Measurements from ENCODE around the gene HUS1B.

HUS1B gene

GRCh38 chr6:620166-620565 is 36.7 kb downstream of the HUS1B start:
- no peak for DNase-seq

- DNase-seq = no peak
These were observed 39.3 kb downstream of the HUS1B start for GRCh38 chr6:617456-618100.

DNA sequence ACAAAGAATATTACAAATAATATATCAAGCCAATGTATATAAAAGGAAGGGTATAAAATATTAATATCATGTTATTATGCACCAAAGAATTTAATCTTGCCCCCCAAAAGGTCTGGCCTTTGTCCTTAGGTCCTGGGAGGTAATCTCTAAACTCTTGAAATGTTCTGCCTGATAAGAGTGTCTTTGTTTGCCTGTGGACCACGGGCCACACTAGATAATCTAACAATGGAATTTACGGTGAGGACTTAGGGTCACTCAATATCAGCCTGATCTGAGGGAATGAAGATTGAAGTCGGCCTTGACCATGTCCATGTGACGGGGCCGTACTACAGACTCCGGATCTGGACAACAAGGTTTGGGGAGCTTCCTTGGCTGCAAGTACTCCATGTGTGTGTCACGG is 42.9 kb downstream of the HUS1B start:
- DNase-seq = no peak

DNA sequence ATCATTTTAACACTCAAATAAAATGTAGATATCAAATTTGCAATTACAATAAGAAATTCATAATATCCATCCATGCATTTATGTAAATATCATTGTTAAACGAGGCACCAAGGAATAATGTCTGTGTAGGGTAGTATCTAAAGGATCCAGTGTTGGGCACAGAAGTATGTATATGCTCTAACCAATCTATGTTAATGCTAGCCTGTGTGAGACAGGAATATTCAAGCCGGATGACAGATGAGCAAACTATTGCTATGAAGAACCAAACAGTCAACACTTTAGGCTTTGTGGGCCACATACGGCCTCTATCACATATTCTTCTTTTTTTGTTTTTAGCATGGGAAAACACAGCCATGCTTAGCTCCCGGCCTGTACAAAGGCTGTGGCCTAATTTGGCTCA is 45.0 kb downstream of the HUS1B start:
- DNase-seq = no peak

DNA sequence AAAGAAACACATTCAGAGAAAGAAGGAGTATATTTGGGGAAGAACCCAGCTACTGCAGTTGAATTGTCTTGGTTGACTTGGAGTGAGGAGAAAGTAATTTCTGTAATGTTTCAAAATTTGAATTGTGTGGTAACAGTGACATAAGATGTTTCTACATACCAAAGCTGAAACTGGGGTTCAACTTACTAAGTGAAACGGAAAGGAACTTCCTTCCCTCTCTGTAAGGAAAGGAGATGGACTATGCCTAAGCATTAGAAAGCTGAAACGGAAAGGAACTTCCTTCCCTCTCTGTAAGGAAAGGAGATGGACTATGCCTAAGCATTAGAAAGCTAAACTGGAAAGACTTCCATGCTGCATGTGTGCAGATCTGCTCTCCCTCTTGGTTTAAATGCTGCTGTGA is 46.0 kb downstream of the HUS1B start:
- no peak for DNase-seq

DNA sequence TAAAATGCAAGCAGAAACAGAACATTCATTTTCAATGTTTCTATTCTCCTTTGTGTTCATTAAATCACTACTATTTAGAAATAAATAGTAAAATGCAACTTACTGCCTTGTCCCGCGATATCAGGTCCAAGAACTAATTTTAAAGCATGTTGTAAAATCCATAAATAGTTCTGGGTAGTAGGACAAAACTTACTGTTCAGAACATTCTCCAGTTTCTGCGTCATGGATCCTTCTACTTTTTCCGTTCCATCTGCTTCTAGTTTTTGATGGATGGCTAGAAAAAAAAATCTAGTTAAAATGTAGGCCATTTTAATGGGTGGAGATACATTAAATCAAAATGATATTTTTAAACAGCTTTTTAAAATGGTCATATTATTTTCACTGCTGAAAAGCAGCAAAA is 47.0 kb downstream of the HUS1B start:
- DNase-seq = no peak

- DNase-seq = no peak
These were observed 50.0 kb downstream of the HUS1B start for GRCh38 chr6:606829-607379.
